HepG2 (cell line): ENCODE measurements around the gene ENDOG. TPM values are rescaled to one million over a fixed set of nuclear protein-coding genes. Genes with fewer than 3 reads are reported as not detected.
"Not testable (repeated sequence)": the region's sequence is repeated elsewhere in the genome, so short reads cannot be mapped to it uniquely, and the experiment has no call there.

Experiments used
- ATAC-seq: fragments of 200-7000 bp; cut with Tn5 transposase; 3 replicates; pipeline ENCODE4 v1.9.1; 2020; ENCODE audit warnings: mild to moderate bottlenecking, moderate library complexity
- BruUV-seq: library from RNA; stranded (reverse); fragments of 400-500 nt; replicated peaks from 2 replicates; lab custom pipeline; 2021; lab: Mats Ljungman, UMichigan
- CTCF ChIA-PET: fragments of 300-600 bp; formaldehyde crosslinking; extraction: SDS; loops from one replicate; lab custom pipeline; 2021; ENCODE audit warnings: low total read pairs, inconsistent platforms, low intra/inter-chr PET ratio; lab: Yijun Ruan, JAX
- POLR2A ChIA-PET: fragments of 350-600 bp; sonication (Branson Sonifier 250); formaldehyde crosslinking; loops from one replicate; lab custom pipeline; 2020; ENCODE audit warnings: antibody characterized with exemption, inconsistent platforms; lab: Yijun Ruan, JAX
- DNase-seq: peaks from one replicate; pipeline ENCODE4 v3.0.0-alpha.2; 2015; ENCODE audit warnings: low spot score
- FAIRE-seq: peaks from 3 replicates; lab custom pipeline; 2011; peaks lifted over from hg19 to GRCh38; lab: Jason Lieb, UNC
- H2AFZ ChIP-seq: one replicate; pipeline ENCODE4 v1.6.1; 2011; ENCODE audit warnings: low read length, inconsistent platforms
- H3K27ac ChIP-seq: fragments of 300-600 bp; 3 replicates; pipeline ENCODE4 v1.8.0; 2011; ENCODE audit warnings: mixed run types, mild to moderate bottlenecking, mixed read lengths, low read length, inconsistent platforms; ENCODE audit not compliant: insufficient read depth; ENCODE audit errors: extremely low read length
- H3K27me3 ChIP-seq, 2 experiments: fragments of 200-600 bp in 1 of 2; 2 replicates in 1 of 2; 3 replicates in 1 of 2; pipeline versions ENCODE4 v1.6.0 to v1.8.0; 2011; ENCODE audit warnings: low read length in 2 of 2, mild to moderate bottlenecking in 2 of 2, moderate library complexity in 2 of 2, inconsistent platforms in 1 of 2; ENCODE audit not compliant: insufficient read depth in 2 of 2, control insufficient read depth in 1 of 2
- H3K36me3 ChIP-seq, 2 experiments: fragments of 200-600 bp in 1 of 2; replicated peaks in 1 of 2; 2 replicates in 1 of 2; 3 replicates in 1 of 2; pipeline versions ENCODE4 v1.5.1 to v1.8.0; 2011; ENCODE audit warnings: low read length in 2 of 2, inconsistent platforms in 1 of 2; ENCODE audit not compliant: insufficient read depth in 2 of 2, control insufficient read depth in 1 of 2
- H3K4me1 ChIP-seq: 2 replicates; pipeline ENCODE4 v1.5.1; 2012; ENCODE audit warnings: low read length, inconsistent platforms; ENCODE audit not compliant: insufficient read depth
- H3K4me2 ChIP-seq: 2 replicates; pipeline ENCODE4 v1.6.0; 2011; ENCODE audit warnings: low read depth, low read length, inconsistent platforms
- H3K4me3 ChIP-seq, 3 experiments: fragments of 200-600 bp in 1 of 3; sonication (generic), shearing (Covaris generic) in 1 of 3; replicated peaks in 1 of 3; 2 replicates each; pipeline ENCODE4 v1.5.1; 2011 to 2016; ENCODE audit warnings: low read length in 3 of 3, inconsistent platforms in 2 of 3, low read depth in 2 of 3, mild to moderate bottlenecking in 2 of 3, control low read depth in 1 of 3, mixed read lengths in 1 of 3; ENCODE audit not compliant: insufficient read depth in 1 of 3
- H3K79me2 ChIP-seq: one replicate; pipeline ENCODE4 v1.6.1; 2011; ENCODE audit warnings: low read length, inconsistent platforms; ENCODE audit not compliant: insufficient read depth
- H3K9ac ChIP-seq: 2 replicates; pipeline ENCODE4 v1.6.0; 2011; ENCODE audit warnings: mild to moderate bottlenecking, low read depth, low read length, inconsistent platforms; ENCODE audit not compliant: insufficient read depth
- H3K9me3 ChIP-seq: 2 replicates; pipeline ENCODE4 v1.5.1; 2012; ENCODE audit warnings: mild to moderate bottlenecking, low read length
- H4K20me1 ChIP-seq: 2 replicates; pipeline ENCODE4 v1.6.0; 2011; ENCODE audit warnings: inconsistent platforms, mild to moderate bottlenecking, low read length, moderate library complexity; ENCODE audit not compliant: insufficient read depth
- FOXO1 ChIP-seq: sonication (generic); formaldehyde crosslinking; IDR thresholded peaks from 2 replicates; pipeline ENCODE4 v1.4.0; 2020; ENCODE audit warnings: missing genetic modification reagents
- ZNF484 ChIP-seq: sonication (generic); formaldehyde crosslinking; IDR thresholded peaks from 2 replicates; pipeline ENCODE4 v1.5.1; 2020; ENCODE audit warnings: mild to moderate bottlenecking, low read depth, missing genetic modification reagents, borderline replicate concordance
- WGBS: methylation state at CpG from one replicate; pipeline ENCODE4 v1.1.6; 2017; ENCODE audit warnings: low lambda C conversion rate; 5-methylcytosine and 5-hydroxymethylcytosine counted together
- in situ Hi-C: cut with HindIII; loops from 2 replicates; pipeline ENCODE4 v1.10.0; 2017; ENCODE audit warnings: low pct_unique_long_range_greater_than_20kb; ENCODE audit not compliant: extremely low pct_ligation_motif_present
- intact Hi-C: fragments of 100-400 bp; cut with micrococcal nuclease; formaldehyde crosslinking; loops from one replicate; pipeline ENCODE4 v1.10.0; 2022; ENCODE audit not compliant: unreplicated experiment
- polyA plus RNA-seq, 8 experiments: library from polyadenylated mRNA; depleted of rRNA in 3 of 8; stranded (reverse) in 7 of 8; unstranded in 1 of 8; fragments of >200 nt; fragmentation: Illumina TruSeq in 4 of 8; extraction: Trizol in 4 of 8; gene quantifications; 2 replicates each; pipeline versions ENCODE4 v1.2.1 to v1.2.3, GENCODE V29; 2011 to 2016; ENCODE audit warnings: low read depth in 4 of 8, missing spikeins in 1 of 8, mixed read lengths in 1 of 8; ENCODE audit not compliant: insufficient read depth in 1 of 8
- total RNA-seq, 5 experiments: library from RNA; depleted of rRNA; stranded (reverse); fragments of >200 nt; fragmentation: Illumina TruSeq; extraction: Trizol; gene quantifications; 2 replicates each; pipeline ENCODE4 v1.2.3, GENCODE V29; 2016; ENCODE audit warnings: low read depth in 1 of 5

Gene ENDOG
- total and polyA plus RNA-seq, 2 of the 13 experiments (the other 11 are each of a cell fraction or from before 2014, with no cell fraction given) = 26.3 to 28.8 TPM

GRCh38 chr9:128847803-128848202 lies 29.5 kb downstream of the ENDOG start:
- CTCF ChIA-PET = no interaction called here
- FAIRE-seq = no peak
- no peak overlapping the region for H3K4me3 ChIP-seq

DNA sequence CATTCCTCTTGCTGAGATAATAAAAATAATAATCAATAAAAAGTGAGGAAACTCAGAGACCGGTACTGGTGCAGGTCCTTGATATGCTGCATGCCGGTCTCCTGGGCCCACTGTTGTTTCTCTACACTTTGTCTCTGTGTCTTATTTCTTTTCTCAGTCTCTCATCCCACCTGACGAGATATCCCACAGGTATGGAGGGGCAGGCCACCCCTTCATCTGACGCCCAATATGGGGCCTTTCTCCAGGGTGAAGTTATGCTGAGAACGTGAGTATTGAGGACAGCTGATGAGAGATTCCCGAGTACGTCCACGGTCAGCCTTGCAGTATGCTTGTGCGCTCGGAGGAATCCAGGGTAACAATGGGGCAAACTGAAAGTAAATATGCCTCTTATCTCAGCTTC lies 32.7 kb downstream of the ENDOG start:
- H3K27ac ChIP-seq, FAIRE-seq, H3K4me2 ChIP-seq, ATAC-seq, POLR2A ChIA-PET, H3K4me3 ChIP-seq, H3K9me3 ChIP-seq, in situ Hi-C loops, H2AFZ ChIP-seq, H3K9ac ChIP-seq, H3K27me3 ChIP-seq, BruUV-seq, H3K36me3 ChIP-seq, H4K20me1 ChIP-seq, DNase-seq: not testable (repeated sequence)
- 88% methylated on average over 10 of the region's 10 CpGs for WGBS
- Histone ChIP-seq H3K79me2 (peaks cover 35% of the 10 kb centered on the region), H3K4me1 (peaks cover 29% of the 10 kb centered on the region)
- intact Hi-C loops = loop anchor here (10.0 kb wide), 1 partner anchor 154 kb away; no protein-coding TSS in a partner anchor
- CTCF ChIA-PET = interaction anchor here (1.5 to 3.5 kb wide), 2 partner anchors 77 to 155 kb away, joined by 4 to 33 read pairs; no protein-coding TSS in a partner anchor

More at GRCh38 chr9:128847803-128848202, 29.5 kb downstream of the ENDOG start:
- Histone ChIP-seq H3K4me1 (peaks cover 45% of the 10 kb centered on the region), H3K9me3 (peaks cover 5% of the 10 kb centered on the region), H3K27ac (no peak overlapping the region), H4K20me1 (peaks cover 10% of the 10 kb centered on the region; the same call in 1 of the 2 replicates), H3K9ac (no peak overlapping the region), H3K36me3 (peaks cover 0 to 10% of the 10 kb centered on the region in 2 experiments; a peak in 3 of 5 replicates), H2AFZ (no peak overlapping the region), H3K79me2 (peaks cover 19% of the 10 kb centered on the region), H3K27me3 (no peaks in the 10 kb centered on the region), H3K4me2 (no peak overlapping the region)
- intact Hi-C loops = no loop called here
- ATAC-seq (no peak), DNase-seq (no peak)
- BruUV-seq = no TSS peak
- in situ Hi-C loops = no loop called here
- POLR2A ChIA-PET = no interaction called here
- WGBS = 100% methylated on average over 1 of the region's 1 CpG
- no peak for TF ChIP-seq FOXO1 (CRISPR knock-in tag)
- peak; percentile 92; the same call in 1 of the 2 replicates for TF ChIP-seq ZNF484
